GM12892 (cell line): ENCODE data around the gene RPS14.

Source experiments
- DNase-seq: peaks from one replicate; pipeline ENCODE4 v3.0.0; 2011; ENCODE audit not compliant: insufficient read length
- FAIRE-seq: peaks from 2 replicates; lab custom pipeline; 2011; peaks lifted over from hg19 to GRCh38; lab: Jason Lieb, UNC
- POLR2A ChIP-seq: IDR thresholded peaks from 2 replicates; pipeline ENCODE4 v1.6.1; 2011; ENCODE audit warnings: low read depth, low read length, control low read depth
- POLR2AphosphoS5 ChIP-seq: IDR thresholded peaks from 2 replicates; pipeline ENCODE4 v1.6.1; 2011; ENCODE audit warnings: low read depth, low read length, control low read depth
- TAF1 ChIP-seq: IDR thresholded peaks from 2 replicates; pipeline ENCODE4 v1.6.1; 2011; ENCODE audit warnings: low read depth, mild to moderate bottlenecking, control low read depth, low read length, borderline replicate concordance

RPS14 gene

DNA sequence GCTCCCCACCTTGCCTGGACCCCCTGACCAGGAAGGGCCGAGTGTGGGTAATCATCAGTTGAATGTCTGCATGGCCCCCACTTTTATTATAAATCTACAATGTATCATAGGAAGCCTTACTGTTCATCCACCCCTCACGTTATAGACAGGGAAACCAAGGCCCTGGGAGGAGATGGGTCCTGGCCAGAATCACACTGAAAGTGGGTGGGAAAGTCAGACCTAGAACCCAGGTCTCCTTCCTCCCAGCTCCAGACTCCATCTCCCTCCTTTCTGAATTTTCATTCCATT is 53.9 kb downstream of the RPS14 start:
- FAIRE-seq, result no peak
- TF ChIP-seq POLR2AphosphoS5 (no peak), TAF1 (no peak), POLR2A (no peak)
- DNase-seq, result no peak

- no peak for FAIRE-seq
- DNase-seq, result no peak
- TF ChIP-seq TAF1 (no peak), POLR2A (peak; percentile 35; the same call in 1 of the 2 replicates)
These were observed 54.4 kb downstream of the RPS14 start for GRCh38 chr5:150394912-150395687.

DNA sequence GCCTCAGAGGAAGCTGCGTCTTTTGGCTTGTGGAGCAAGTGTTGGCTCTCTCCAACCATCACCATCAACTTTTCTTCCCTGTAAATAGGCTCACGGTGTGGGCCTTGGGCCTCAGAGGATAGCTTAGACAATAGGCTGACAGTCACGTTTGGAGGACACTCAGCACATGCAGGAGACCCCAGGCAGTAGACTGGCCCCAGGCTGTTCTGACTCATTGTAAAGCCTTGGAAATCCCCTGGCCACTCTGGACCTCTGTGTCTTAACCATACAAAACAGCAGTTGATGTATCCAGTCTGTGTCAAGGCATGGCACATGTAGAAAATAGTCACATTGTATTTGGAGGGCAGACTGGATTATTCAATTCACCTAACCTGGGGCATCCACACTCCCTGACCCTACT is 55.4 kb downstream of the RPS14 start:
- TF ChIP-seq POLR2AphosphoS5 (0 out of 2 replicates have a peak, but pooled peaks have one; percentile 65), POLR2A (peak; percentile 37), TAF1 (no peak)
- FAIRE-seq (peak; percentile 92), DNase-seq (no peak)

GRCh38 chr5:150393096-150393645 is 56.4 kb downstream of the RPS14 start:
- TF ChIP-seq POLR2A (no peak), POLR2AphosphoS5 (no peak), TAF1 (no peak)
- DNase-seq (no peak), FAIRE-seq (no peak)

GRCh38 chr5:150392680-150393079 is 56.9 kb downstream of the RPS14 start:
- FAIRE-seq (no peak), DNase-seq (no peak)
- TF ChIP-seq POLR2A, result no peak; the same call in 1 of the 2 replicates
- TF ChIP-seq TAF1, result no peak
- TF ChIP-seq POLR2AphosphoS5, result peak; percentile 52; the same call in 1 of the 2 replicates
